ENCODE results near the gene OR52B6. TPM values are rescaled to one million over a fixed set of nuclear protein-coding genes. Genes with fewer than 3 reads are reported as not detected.

The OR52B6 gene, protein sequence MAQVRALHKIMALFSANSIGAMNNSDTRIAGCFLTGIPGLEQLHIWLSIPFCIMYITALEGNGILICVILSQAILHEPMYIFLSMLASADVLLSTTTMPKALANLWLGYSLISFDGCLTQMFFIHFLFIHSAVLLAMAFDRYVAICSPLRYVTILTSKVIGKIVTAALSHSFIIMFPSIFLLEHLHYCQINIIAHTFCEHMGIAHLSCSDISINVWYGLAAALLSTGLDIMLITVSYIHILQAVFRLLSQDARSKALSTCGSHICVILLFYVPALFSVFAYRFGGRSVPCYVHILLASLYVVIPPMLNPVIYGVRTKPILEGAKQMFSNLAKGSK
- not detected for total RNA-seq

GRCh38 chr11:5580577-5580976 is at the start of gene OR52B6:
TSS of gene OR52B6 (plus strand) at chr11:5580877. CDS start at chr11:5580877, 0 bp downstream.
- H3K4me1 ChIP-seq: no peaks in the 10 kb centered on the region
- DNase-seq (ENCODE audit: extremely low spot score in 2 of 2): no peak
- H3K27me3 ChIP-seq: no peaks in the 10 kb centered on the region
- no peak within 1 kb of the TSS for H3K4me3 ChIP-seq
- H3K36me3 ChIP-seq: no peaks in the 10 kb centered on the region
- no peak within 1 kb of the TSS for H3K27ac ChIP-seq
- TF ChIP-seq POLR2AphosphoS5 (IDR thresholded peaks at IDR 0.05; ENCODE audit: insufficient read depth in 1 of 2, low read depth in 1 of 2): no peak
- no peak for TF ChIP-seq CTCF (IDR thresholded peaks at IDR 0.05)
- no peak for TF ChIP-seq POLR2A (IDR thresholded peaks at IDR 0.05)
- intact Hi-C loops (cut with DNase I): no loop called here
- H3K9me3 ChIP-seq: no peaks in the 10 kb centered on the region

DNA sequence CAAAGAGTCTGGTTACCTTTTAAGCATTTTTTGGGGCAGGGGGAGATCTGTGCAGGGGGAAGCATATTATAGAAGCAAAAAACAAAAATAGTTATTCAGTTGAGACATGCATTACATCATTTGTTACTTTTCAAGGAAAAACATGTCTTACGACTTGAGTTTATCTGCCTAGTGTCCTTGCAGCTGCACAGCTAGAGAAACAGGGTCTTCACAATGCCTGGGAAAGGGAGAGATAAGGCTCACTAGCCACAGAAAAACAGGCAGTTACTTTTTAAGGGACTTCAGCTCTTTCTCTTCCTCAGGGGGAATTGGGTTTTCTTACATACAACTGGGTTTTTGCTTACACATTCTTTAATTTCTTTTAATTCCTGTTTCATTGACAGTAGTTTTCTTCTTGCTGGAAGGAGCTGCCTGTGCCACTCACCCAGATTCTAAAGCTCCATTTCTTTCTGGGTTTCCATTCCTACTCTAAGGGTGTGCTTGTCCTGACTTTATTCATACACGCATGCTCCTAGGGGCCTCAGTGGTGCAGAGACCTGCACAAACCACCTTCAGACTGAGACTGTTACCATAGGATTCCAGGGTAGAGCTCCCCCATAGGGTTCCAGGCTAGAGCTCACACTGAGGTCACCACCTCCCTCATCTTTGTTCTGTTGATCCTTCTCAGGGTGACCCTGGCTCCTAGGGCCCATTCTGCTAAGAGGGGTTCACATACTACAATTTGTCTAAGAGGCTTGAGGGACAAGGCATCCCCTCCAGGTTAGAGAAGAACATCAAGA is 49.4 kb upstream of the OR52B6 start:
- Histone ChIP-seq H3K27ac (no peak overlapping the region), H3K27me3 (no peaks in the 10 kb centered on the region), H3K4me1 (no peaks in the 10 kb centered on the region), H3K36me3 (no peaks in the 10 kb centered on the region), H3K4me3 (no peak overlapping the region), H3K9me3 (no peaks in the 10 kb centered on the region)
- no peak for TF ChIP-seq POLR2AphosphoS5 (IDR thresholded peaks at IDR 0.05; ENCODE audit: insufficient read depth in 1 of 2, low read depth in 1 of 2)
- TF ChIP-seq POLR2A (IDR thresholded peaks at IDR 0.05): no peak
- no peak for TF ChIP-seq CTCF (IDR thresholded peaks at IDR 0.05)
- intact Hi-C loops (cut with DNase I): no loop called here
- DNase-seq (ENCODE audit: extremely low spot score in 2 of 2): no peak

DNA sequence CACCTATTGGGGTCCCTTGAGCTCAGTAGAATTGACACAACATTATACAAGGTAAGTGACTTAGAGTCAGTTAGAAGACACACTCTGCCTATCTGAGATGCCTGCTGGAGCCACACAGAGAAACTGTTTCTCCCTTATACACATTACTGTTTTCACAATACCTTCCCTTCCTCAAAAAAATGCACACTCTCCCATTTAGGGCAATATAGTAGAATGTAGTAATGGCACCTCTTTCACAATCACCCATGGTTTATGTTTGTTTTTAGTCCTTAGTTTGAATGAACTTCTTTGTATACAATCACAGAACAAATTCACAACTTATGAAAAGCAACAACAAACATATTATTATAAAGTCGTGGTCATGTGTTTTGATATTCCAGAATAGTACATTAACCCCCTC is 46.6 kb upstream of the OR52B6 start:
- H3K27ac ChIP-seq: no peak overlapping the region
- no peaks in the 10 kb centered on the region for H3K4me1 ChIP-seq
- no peak overlapping the region for H3K4me3 ChIP-seq
- DNase-seq (ENCODE audit: extremely low spot score in 2 of 2): no peak
- intact Hi-C loops (cut with DNase I): no loop called here
- no peaks in the 10 kb centered on the region for H3K27me3 ChIP-seq
- TF ChIP-seq CTCF (IDR thresholded peaks at IDR 0.05): no peak
- TF ChIP-seq POLR2A (IDR thresholded peaks at IDR 0.05): no peak
- no peak for TF ChIP-seq POLR2AphosphoS5 (IDR thresholded peaks at IDR 0.05; ENCODE audit: insufficient read depth in 1 of 2, low read depth in 1 of 2)
- no peaks in the 10 kb centered on the region for H3K9me3 ChIP-seq
- H3K36me3 ChIP-seq: no peaks in the 10 kb centered on the region

DNA sequence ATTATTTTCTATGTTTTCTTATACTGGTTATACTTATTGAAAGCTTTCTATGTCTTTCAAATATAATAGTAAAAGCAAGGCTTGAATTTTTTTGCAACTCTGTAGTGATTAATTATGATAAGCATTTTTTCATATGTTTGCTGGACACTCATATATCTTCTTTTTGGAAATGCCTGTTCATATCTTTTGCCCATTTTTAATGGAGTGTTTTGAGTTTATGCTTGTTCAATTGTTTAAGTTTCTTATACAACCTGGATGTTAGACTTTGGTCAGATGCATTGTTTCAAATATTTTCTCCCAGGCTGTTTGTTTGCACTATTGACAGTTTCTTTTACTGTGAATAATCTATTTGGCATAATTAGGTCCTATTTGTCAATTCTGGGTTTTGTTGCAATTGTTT is 44.2 kb upstream of the OR52B6 start:
- Histone ChIP-seq H3K4me3 (no peak overlapping the region), H3K4me1 (no peaks in the 10 kb centered on the region), H3K36me3 (no peaks in the 10 kb centered on the region), H3K27ac (no peak overlapping the region), H3K27me3 (no peaks in the 10 kb centered on the region), H3K9me3 (no peaks in the 10 kb centered on the region)
- intact Hi-C loops (cut with DNase I): no loop called here
- TF ChIP-seq CTCF (IDR thresholded peaks at IDR 0.05) (no peak), POLR2AphosphoS5 (IDR thresholded peaks at IDR 0.05; ENCODE audit: insufficient read depth in 1 of 2, low read depth in 1 of 2) (no peak), POLR2A (IDR thresholded peaks at IDR 0.05) (no peak)
- no peak for DNase-seq (ENCODE audit: extremely low spot score in 2 of 2)

DNA sequence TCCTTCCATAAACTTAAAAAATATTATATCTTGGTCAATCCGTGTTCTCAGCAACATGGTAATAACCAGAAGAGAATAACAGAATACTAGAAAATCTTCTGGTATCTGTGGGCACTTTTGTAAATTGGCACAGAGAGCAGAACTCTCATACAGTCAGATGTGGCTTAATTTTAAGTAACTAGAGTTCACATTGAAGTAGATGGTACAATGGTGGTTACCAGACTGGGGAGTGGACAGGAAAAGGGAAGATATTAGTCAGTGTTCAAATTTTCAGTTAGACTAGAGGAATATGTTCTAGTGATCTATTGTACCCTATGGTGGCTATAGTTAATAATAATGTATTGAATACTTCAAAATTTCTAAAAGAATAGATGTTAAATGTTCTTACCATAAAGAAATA is 39.2 kb upstream of the OR52B6 start:
- Histone ChIP-seq H3K27ac (no peak overlapping the region), H3K36me3 (no peaks in the 10 kb centered on the region), H3K9me3 (no peaks in the 10 kb centered on the region), H3K27me3 (no peaks in the 10 kb centered on the region), H3K4me3 (no peak overlapping the region), H3K4me1 (no peaks in the 10 kb centered on the region)
- intact Hi-C loops (cut with DNase I): no loop called here
- TF ChIP-seq CTCF (IDR thresholded peaks at IDR 0.05) (no peak), POLR2AphosphoS5 (IDR thresholded peaks at IDR 0.05; ENCODE audit: insufficient read depth in 1 of 2, low read depth in 1 of 2) (no peak), POLR2A (IDR thresholded peaks at IDR 0.05) (no peak)
- no peak for DNase-seq (ENCODE audit: extremely low spot score in 2 of 2)

Measured in vagina (tissue), 2 donors.